ENCODE measurements around the gene PAK6.

DNA sequence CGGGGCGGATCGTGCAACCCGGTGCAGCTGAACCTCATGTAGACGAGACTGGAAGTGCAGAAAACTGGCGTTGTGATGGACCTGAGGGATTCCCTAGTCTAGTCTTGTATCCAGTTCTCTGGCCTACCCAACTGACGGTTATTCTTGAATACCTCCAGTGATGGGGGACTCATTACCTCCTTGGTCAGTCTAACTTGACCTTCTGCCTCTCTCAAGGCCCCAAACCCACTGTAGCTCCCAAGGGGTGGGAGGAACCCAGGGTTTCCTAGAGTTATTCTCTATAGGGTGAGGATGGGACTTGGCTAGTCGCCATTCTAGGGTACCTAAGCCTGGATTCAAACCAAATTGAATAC, 11.4 kb downstream of the PAK6 start:
- TF ChIP-seq, protein P1, sequence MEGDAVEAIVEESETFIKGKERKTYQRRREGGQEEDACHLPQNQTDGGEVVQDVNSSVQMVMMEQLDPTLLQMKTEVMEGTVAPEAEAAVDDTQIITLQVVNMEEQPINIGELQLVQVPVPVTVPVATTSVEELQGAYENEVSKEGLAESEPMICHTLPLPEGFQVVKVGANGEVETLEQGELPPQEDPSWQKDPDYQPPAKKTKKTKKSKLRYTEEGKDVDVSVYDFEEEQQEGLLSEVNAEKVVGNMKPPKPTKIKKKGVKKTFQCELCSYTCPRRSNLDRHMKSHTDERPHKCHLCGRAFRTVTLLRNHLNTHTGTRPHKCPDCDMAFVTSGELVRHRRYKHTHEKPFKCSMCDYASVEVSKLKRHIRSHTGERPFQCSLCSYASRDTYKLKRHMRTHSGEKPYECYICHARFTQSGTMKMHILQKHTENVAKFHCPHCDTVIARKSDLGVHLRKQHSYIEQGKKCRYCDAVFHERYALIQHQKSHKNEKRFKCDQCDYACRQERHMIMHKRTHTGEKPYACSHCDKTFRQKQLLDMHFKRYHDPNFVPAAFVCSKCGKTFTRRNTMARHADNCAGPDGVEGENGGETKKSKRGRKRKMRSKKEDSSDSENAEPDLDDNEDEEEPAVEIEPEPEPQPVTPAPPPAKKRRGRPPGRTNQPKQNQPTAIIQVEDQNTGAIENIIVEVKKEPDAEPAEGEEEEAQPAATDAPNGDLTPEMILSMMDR (IDR thresholded peaks at IDR 0.05; ENCODE audit: low read depth, low read length): no peak
- no peak for TF ChIP-seq EZH2phosphoT487 (IDR thresholded peaks at IDR 0.05; ENCODE audit: low read depth)
